GM19328 (cell line): ENCODE measurements around the gene HIP1R.

Experiments
- ATAC-seq: cut with Tn5 transposase; IDR thresholded peaks from one replicate; pipeline ENCODE4 v1.9.1; 2021; ENCODE audit warnings: mild to moderate bottlenecking, moderate library complexity; ENCODE audit not compliant: unreplicated experiment

HIP1R gene

GRCh38 chr12:122847921-122848421, 12.7 kb downstream of the HIP1R start:
- ATAC-seq, result no peak

GRCh38 chr12:122848471-122849351, 13.5 kb downstream of the HIP1R start:
- ATAC-seq, result no peak

DNA sequence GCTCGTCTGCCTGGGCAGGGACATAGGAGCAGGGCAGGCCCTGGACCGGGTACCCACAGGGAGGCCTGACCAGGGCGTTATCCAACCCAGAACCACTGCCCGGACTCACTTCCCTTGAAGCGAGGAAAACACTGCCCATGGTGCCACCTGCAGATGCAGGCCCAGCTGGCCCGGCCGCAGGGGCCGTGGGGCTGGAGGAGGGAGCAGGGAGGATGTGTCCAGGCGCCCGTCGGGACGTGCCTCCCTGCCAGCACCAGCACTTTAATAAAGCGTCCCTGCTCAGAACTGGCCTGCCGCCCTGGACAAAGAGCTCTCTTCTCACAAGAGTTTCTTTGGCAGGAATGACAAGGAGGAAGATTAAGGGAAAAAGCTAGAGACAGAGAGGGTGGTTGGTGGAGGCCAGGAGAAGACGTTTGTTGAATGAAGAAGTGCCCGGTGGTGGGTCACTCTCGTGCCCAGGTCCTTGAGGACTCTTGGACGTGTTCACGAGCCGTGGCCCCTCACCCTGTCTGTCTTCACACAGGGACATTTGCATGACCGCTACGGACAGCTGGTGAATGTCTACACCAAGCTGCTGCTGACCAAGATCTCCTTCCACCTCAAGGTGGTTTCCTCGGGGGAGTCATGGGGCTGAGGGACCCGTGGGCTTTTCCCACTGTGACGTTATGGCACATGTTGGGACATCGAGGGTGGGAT, 14.2 kb downstream of the HIP1R start:
- no peak for ATAC-seq

GRCh38 chr12:122850048-122850445, 14.8 kb downstream of the HIP1R start:
- ATAC-seq, result no peak

GRCh38 chr12:122850695-122851350, 15.6 kb downstream of the HIP1R start:
- no peak for ATAC-seq

DNA sequence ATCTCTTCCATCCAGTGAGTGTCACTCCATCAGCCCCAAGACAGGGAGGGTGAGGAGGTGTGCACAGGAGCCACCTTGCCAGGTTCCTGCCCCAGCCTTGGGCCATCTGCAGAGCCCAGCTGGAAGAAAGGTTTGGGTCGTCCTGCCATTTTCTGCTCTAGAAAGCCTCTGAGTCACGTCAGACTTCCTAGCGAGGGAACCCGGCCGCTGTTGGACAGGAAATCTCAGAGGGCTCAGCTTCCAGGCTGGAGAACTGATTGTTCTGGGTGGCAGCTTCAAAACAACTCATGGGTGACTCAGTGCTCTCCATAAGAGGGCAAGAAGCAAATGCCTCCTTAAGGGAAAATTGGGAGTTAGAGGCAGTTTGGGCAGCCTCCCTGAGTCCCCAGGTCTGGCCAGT, 16.6 kb downstream of the HIP1R start:
- no peak for ATAC-seq

DNA sequence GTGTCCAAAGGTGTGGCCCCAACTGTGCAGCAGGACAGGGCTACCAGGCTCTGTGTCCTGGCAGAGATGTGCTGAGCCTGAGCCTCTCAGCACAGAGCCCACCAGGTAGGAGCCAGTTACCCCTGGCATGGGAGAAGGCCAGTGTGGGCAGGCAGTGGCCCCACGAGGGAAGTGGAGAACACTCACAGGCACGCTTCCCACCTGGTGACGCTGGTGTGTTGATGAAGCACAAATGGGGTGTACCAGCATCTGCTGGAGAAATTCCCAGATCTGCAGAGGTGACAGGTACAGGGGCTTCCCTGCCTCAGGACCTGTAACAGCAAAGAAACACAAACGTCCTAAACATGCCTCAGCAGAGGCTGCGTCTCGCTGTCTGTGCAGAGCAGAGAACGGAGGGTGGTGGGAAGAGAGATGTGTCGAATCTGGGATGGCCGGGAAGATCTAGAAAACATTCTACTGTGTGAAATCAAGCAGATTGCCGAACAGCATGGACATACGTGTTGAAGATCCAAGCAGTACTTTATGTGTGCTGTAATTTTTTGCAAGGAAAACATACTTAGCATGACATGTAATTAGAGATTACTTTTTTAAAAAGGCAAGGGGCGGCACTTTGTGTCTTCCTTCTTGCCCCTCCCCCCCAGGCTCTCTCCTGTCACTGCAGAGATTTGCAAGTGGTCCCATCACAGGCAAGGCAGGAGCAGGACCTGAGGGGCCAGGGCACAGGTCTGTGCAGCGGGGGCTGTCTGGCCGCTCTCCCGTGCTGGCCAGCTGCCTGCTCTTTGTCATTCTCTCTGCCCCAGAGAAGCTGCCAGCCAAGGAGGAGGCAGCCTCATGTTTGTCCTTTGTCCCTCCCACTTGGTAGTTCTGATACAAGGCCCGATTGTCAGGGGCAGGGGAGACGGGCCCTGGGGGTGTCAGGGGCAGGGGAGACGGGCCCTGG, 17.3 kb downstream of the HIP1R start:
- ATAC-seq, result no peak

DNA sequence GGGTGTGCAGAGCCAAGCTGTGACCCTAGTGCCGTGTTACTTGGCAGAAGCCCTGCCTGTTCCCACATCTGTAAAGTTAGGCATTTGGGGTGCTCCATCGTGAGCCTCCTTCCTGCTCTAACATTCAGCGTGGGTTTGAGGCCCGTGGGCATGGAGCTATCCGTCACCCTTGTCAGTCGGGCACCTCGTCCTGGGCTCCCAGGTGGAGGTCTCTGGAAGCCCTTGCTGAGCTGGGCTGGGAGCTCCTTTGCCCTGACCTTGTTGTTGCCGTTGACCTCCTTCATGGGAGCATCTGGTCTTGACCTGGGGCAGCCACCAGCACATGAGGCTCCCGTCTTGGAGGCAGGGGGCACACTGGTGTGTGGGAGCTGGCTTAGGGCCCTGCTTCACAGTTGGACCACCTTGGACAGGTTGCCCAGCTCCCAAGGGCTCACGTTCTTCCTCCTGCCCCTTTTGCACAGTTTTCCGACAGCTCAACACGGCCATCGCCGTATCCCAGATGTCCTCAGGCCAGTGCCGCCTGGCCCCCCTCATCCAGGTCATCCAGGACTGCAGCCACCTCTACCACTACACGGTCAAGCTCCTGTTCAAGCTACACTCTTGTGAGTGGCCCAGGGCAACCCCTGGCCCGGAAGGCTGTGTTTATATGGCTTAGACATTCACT, 18.5 kb downstream of the HIP1R start:
- ATAC-seq, result no peak

DNA sequence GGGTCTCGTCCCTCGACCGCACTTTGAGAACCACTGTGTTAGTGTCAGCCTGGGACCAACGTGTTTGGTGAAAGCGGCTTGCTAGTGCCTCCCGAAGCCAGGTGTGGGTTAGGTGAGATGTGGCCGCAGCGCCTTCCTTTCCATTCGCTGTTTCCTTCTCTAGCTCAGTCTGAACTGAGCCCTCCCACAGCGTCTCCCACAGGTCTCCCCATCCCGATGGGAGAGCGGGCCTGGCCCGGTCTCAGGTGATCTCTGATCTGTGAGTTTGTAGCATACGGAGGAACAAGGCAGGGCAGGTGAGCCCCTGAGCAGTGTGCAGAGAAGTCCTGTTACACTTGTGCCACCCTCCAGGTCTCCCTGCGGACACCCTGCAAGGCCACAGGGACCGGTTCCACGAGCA, 19.3 kb downstream of the HIP1R start:
- ATAC-seq, result no peak

- no peak for ATAC-seq
Measured at GRCh38 chr12:122855071-122855829, 20.0 kb downstream of the HIP1R start.

- ATAC-seq, result no peak
Measured at GRCh38 chr12:122855928-122856831, 20.9 kb downstream of the HIP1R start.

DNA sequence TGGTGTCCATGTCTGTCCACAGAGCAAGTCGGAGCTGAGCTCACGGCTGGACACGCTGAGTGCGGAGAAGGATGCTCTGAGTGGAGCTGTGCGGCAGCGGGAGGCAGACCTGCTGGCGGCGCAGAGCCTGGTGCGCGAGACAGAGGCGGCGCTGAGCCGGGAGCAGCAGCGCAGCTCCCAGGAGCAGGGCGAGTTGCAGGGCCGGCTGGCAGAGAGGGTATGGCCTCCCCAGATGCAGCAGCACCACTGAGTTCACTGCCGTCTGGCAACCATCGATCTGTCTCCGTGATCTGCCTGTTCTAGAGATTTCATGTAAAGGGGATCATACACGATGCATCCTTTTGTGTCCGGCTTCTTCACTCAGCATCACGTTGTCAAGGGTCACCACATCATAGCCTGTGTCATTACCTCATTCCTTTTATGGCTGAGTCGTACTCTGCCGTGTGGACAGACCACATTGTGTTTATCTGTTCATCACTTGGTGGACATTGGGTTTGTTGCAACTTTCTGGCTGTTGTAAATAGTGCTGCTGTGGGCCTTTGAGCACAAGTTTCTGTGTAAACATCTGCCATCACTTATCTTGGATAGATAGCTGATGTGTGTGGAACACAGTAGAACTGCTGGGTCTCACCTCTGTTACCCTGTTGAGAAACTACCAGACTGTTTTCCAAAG, 21.9 kb downstream of the HIP1R start:
- ATAC-seq, result no peak

DNA sequence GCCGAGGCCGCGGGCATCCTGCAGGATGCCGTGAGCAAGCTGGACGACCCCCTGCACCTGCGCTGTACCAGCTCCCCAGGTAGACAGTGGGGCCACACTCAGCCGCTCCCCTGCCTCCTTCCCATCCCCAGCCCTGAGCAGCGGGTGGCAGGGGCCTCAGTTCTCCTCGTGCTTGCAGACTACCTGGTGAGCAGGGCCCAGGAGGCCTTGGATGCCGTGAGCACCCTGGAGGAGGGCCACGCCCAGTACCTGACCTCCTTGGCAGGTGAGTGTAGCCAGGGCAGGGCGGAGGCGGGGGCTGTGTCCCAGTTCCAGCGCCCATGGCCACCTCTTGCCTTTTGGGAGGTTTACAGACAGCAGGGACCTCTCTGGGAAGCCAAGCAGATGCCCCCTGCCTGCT, 22.9 kb downstream of the HIP1R start:
- ATAC-seq, result no peak

GRCh38 chr12:122858591-122859302, 23.5 kb downstream of the HIP1R start:
- no peak for ATAC-seq

DNA sequence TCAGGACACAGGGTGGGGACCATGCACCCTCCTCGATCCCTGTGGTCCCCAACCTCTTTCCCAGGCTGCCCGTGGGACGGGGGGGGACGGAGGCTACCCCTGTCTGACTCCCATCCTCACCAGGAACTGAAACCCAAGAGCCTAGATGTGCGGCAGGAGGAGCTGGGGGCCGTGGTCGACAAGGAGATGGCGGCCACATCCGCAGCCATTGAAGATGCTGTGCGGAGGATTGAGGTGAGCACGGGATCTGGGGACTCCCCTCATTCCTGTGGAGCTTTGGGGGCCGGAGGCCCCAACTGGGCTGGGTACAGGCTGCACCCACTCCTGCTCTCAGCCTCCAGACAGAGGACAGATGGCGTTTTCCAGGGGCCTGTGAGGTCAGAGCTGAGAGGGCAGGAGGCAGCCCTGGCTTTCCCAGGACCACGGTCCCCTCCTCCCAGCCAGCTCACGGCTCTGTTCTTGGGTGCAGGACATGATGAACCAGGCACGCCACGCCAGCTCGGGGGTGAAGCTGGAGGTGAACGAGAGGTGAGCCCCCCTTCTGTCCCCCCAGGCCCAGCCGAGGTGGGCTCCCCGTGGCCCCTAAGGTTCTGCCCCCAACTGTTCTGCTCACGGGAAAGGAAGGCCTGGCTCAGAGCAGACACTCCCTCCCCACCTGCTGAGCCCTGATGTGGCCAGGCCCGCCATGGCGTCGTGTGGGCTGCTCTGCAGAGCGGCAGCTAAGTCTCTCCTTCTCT, 24.2 kb downstream of the HIP1R start:
- no peak for ATAC-seq
